ENCODE measurements around the gene OMP.

The OMP gene

DNA sequence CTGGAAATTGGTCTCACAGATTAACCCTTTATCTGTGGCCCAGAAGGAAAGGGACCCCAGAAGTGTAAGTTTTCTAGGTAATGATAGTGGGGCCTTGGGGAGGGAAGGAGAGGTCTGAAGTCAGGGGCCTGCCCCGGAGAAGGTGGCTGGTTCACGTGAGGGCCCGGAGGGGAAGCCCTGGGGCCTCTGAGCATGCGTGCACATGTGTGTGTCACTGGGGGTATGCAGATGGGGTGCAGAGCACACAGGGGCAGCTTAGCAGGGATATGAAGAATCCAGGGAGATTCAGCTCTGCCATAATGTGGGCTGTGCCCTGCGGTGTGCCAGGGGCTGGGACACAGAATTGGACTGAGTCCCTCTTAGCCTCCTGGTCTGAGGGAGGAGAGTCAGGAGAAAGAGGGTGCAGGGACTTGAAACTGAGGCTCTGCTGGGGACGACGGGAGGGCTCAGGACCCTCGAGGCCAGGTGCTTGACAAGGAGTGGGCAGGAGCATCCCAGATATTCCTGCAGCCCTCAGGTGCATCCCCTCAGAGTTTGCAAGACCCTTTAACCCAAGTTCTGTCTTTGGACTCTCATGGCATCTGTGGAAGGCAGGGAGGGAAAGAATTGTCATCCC lies 40.9 kb downstream of the OMP start:
- no peak for DNase-seq

DNA sequence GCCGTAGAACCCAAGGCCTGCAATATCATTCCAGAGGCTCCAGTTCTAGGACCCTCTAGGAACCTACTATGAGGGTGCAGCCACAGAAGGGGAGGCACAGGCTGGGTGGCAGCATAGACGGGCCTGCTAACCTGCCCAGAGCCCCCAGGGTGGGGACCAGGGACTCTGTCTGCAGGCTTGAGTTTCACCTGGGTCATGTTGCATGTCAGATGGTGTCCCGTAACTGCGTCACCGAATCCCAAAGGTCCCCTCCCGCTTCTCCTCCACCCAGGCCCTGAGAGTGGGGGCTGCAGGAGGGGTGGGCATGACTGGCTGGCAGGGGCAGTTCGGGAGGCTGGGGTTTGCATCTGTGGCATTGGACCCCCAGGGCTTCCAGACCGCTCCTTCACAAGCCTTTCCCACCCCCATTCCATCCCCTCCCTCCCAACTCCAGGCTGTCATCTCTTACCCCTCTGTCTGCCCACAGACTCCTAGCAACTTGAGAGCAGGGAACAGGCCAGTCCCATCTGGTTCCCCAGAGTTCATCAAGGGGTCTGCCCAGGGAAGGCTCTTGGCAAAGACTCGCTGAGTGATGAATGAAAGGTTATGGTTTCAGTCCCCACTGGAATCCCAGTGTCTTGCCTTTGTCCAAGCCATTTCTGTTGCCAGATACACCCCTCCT lies 41.7 kb downstream of the OMP start:
- no peak for DNase-seq

DNA sequence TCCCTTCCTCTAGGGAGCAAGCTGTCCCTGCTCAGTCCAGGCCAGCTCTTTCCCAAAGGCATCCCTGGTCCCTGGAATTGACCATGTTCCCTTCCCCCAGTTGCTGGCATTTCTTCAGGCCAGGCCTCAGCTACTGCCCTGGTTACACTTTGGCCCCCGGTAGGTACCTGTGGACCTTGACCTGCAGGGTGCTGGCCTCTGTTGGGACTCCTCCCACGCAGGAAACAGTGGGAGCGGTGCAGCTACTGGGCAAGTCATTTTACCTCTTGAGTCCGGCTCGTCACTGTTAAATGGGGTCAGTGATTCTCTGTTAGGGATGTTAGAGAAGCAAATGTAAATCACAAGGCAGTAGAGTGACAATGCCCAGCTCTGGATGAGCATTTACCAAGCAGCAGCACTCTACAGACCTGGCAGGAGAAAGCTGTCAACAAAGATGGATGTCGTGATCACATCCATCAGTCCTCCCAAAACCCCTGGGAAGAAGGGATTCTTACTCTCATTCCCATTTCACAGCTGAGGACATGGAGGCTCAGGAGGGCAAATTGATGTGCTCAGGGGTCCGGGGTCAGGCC lies 42.3 kb downstream of the OMP start:
- no peak for DNase-seq

DNA sequence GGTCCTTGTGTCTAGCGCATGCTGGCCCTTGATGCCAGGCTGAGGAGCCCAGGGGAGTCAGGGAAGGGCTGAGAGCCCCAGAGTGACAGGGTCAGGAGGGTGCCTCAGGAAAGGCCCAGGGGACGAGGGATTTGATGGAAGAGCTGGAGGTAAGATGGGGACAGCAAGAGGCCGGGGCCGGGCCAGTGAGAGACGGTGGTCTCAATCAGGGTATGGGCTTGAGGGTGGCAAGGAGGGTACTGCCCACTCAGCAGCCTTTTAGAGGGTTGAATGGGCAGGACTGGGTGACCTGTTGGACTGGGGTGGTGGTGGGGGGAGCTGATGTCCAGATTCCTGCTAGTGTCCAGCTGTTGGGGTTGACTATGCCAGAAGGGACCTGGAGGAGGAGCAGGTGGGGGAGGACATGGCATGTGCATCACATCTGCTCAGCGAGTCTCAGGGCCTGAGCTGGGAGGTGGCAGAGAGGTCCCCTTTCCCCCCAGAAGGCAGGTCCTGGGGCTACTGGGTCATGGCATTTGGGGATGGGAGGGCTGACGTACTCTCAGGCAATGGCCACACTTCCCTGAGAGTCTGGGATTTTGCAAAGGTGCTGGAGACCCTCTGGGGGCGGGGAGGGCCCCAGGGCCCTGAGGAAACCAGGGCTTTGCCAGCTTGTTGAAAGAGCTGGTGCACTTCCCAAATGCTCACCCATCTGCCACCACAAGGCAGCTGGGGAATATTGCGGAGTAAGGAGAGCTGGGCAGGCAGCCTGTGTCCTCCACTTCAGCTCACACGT lies 43.8 kb downstream of the OMP start:
- no peak for DNase-seq

DNA sequence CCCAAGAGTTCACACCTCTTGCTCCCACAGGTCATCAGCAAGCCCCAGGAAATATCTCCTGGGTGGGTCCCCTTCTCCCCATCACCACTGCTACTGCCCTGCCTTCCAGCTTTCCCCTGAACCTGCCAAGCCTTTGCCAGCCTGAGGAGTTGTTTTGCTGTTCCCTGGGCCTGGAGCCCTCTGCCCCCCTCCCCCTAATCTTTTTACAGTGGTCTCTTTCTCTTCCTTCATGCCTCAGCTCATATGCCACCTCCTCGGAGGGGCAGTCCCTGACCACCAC lies 44.3 kb downstream of the OMP start:
- no peak for DNase-seq

DNA sequence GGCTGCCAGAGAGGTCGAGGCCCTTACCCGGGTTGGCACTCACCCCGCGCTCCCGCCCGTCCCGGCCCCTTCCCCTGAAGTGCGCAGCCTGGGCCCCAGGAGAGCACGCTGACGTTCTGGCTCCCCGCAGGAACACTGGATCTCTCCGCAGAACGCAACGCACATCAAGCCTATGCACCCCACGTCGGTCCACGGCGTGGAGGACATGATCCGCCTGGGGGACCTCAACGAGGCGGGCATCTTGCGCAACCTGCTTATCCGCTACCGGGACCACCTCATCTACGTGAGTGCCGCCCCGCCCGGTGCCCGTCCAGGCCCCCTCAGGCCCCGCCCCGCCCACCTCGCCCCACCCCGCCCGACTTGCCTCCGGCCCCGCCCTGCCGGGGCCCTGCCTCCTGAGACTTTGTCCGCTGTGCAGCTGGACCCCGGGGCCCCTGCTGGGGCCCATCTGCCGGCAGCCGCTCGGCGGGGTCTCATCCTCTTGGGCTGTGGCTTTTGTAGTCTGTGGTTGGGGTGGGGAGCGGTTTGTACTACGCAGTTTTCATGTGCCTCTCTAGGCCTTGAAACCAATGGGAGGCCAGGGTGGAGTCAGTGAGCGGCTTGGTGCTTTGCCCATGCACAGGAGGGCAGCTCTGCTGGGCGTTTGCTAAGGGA lies 45.2 kb downstream of the OMP start:
- no peak for DNase-seq

DNA sequence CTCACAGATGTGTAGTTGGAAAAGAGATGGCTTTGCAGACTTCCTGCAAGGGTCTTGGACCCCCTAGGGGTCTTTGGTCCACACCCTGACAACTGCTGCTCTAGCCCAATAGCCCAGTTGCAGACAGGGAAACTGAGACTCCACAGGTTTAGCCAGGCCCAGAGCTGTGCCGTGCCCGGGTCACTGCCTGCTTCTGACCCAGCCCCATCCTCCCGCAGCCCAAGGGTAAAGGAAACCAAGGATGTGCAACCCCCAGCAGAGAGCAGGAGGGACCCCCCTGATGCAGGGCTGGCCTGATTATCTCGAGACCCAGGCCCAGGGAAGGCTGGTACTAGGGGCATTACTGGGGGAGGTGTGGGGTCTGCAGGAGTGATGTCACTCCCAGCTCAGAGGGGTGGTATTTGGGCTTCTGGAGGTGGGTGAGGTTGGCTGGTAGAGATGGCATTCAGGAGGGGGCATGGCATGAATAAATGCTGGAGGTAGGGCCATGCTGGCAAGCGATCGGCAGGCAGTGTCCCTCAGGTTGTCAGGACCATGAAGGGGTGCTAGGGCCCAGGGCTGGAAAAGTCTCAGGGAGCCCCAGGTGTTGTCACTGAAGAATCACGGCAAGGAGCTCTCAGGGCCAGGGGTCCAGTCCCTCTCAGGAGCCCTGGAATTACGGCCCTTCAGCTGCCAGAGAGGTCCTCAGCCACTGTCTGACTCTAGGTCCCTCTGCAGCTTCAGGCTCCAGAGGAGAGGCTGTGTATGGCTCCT lies 46.5 kb downstream of the OMP start:
- DNase-seq: no peak

DNA sequence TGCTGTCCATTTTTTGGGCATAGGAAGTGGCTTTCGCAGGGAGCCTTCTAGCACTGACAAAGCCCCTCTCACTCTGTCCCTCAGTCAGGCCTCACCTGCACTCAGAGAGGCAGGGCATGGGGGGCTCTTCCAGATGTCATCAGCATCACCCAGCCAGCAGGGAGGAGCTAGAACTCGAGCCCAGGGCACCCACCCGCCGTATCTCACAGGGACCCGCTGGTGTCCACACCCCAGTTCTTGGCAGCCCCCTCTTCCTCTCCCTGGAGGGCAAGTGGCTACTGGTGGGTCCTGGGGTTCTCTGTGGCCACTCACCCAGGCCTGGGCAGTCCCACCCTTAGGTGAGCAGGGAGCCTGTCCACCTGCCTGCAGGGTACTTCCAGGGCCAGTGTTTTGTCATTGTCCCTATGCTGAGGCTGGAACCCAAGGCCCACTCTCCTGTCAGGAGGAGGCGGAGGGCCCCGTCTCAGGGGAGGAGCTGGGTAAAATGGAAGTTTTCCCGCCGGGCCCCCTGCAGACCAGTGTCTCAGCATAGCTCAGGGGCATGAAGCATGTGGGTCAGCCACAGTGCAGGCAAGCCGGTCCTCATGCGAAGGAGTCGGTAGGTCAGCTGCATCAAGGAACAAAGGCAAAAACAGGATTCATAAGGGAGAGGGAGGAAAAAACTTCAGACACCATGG lies 47.2 kb downstream of the OMP start:
- DNase-seq: no peak

DNA sequence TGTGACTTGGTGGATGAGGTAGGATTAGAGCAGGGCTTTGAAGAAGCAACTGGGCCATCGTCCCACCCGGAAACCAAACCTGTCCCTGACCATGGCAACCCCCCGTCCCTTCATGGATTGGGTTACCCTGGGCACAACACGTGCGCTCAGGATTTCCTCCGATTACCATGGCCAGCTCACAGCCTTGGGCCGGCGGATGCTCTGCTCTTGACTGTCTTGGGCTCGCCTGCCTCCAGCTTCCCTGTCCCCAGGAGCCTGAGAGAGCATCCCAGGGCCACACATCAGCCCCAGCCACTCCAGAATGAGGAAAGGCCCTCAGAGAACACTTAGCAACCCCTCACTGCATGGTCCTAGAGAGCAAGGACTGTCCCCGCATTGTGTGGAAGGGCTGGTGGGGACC lies 48.2 kb downstream of the OMP start:
- DNase-seq: no peak

DNA sequence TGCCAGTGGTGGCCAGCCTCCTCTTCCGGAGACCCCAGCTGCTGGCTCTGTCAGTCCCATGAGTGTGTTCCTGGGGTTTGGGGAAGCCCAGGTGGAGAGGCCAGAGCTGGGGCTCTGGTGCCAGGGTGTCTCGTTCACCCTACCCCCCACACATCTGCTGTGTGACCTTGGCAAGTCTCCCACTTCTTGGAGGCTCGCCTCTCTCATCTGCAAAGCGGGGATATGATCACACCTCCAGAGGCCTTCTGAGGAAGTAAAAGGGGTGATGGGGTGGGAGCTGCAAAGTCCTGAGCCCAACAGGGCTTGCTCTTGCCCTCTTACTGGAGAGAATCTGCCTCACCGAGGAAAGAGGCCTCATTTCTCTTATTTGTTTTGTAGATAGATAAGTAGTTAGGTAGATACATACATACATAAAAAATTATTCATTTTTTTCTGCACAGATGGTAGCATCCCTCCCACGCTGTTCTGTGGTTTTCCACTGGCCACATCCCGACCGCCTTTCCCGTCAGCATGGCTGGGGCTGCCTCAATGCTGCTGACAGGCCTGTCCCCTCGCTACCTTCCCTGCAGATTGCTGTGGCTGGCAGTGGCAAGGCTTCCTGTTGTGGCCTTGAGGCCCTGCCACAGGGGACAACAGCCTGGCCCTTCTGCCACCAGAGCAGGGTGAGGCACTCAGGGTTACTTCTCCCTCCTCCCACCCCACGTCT lies 49.3 kb downstream of the OMP start:
- no peak for DNase-seq

DNA sequence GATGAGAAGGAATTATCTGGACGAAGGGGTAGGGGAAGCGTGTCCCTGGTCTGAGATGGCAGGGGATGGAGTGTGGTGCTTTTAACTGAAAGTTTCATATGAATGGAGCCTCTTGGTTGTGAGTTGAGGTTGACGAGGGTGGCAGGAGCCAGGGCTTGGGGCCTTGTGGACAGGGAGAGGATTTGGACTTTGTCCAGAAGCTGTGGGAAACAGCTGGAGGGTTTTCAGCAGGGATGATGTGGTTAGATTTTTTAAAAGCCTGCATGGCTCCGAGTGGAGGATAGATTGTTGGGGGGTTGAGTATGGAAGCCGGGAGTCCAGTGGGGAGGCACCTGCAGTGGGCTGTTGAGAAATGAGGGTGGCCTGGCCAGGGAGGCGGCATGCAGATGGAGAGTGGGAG lies 50.2 kb downstream of the OMP start:
- DNase-seq: no peak

Measured in NCI-H510A (cell line).